Measurements from ENCODE around the gene RASAL1. TPM values are rescaled to one million over a fixed set of nuclear protein-coding genes. Genes with fewer than 3 reads are reported as not detected.

Gene RASAL1
- total RNA-seq, 4 donors from 2014 or later: 17.4 to 98.7 (median 56.6) TPM

GRCh38 chr12:113067987-113068935 is 67.3 kb downstream of the RASAL1 start:
- Histone ChIP-seq H3K36me3 (no peaks in the 10 kb centered on the region), H3K4me3 (no peak overlapping the region), H3K27me3 (peaks cover 0 to 41% (median 0%) of the 10 kb centered on the region in 4 donors), H3K4me1 (peaks cover 0 to 16% (median 0%) of the 10 kb centered on the region in 3 donors), H3K9me3 (no peaks in the 10 kb centered on the region), H3K27ac (no peak overlapping the region)
- 85 to 88% methylated on average over 9 to 10 of the region's 10 CpGs for WGBS, 2 donors
- intact Hi-C loops (cut with DNase I): no loop called here
- no peak for DNase-seq
- TF ChIP-seq CTCF (IDR thresholded peaks at IDR 0.05): no peak
- TF ChIP-seq POLR2A (IDR thresholded peaks at IDR 0.05): no peak

- 61 to 70% methylated on average over 2 to 8 of the region's 13 CpGs for WGBS, 2 donors
- no peak for TF ChIP-seq CTCF (IDR thresholded peaks at IDR 0.05)
- TF ChIP-seq POLR2A (IDR thresholded peaks at IDR 0.05): no peak
- no peak overlapping the region for H3K27ac ChIP-seq
- no peaks in the 10 kb centered on the region for H3K9me3 ChIP-seq
- peaks cover 0 to 52% (median 0%) of the 10 kb centered on the region in 4 donors for H3K27me3 ChIP-seq
- H3K36me3 ChIP-seq: no peaks in the 10 kb centered on the region
- no peak overlapping the region for H3K4me3 ChIP-seq
- no peak for DNase-seq
- intact Hi-C loops (cut with DNase I): no loop called here
- peaks cover 0 to 16% (median 0%) of the 10 kb centered on the region in 3 donors for H3K4me1 ChIP-seq
These were observed 68.7 kb downstream of the RASAL1 start for GRCh38 chr12:113066813-113067400.

- no peak for DNase-seq
These were observed 70.2 kb downstream of the RASAL1 start for GRCh38 chr12:113065126-113066007.

GRCh38 chr12:113064395-113065125 is 71.0 kb downstream of the RASAL1 start:
- WGBS, 2 donors: 53 to 55% methylated on average over 5 of the region's 5 CpGs
- H3K27ac ChIP-seq: no peak overlapping the region
- no peak for TF ChIP-seq POLR2A (IDR thresholded peaks at IDR 0.05)
- no peak for TF ChIP-seq CTCF (IDR thresholded peaks at IDR 0.05)
- no peak overlapping the region for H3K4me3 ChIP-seq
- H3K9me3 ChIP-seq: no peaks in the 10 kb centered on the region
- peaks cover 0 to 65% (median 0%) of the 10 kb centered on the region in 4 donors for H3K27me3 ChIP-seq
- no peaks in the 10 kb centered on the region for H3K4me1 ChIP-seq
- intact Hi-C loops (cut with DNase I): no loop called here
- DNase-seq: no peak
- no peaks in the 10 kb centered on the region for H3K36me3 ChIP-seq

More at GRCh38 chr12:113065126-113066007, 70.2 kb downstream of the RASAL1 start:
- WGBS, 2 donors: 28 to 50% methylated on average over 15 to 21 of the region's 31 CpGs
- H3K36me3 ChIP-seq: no peaks in the 10 kb centered on the region
- peaks cover 0 to 63% (median 0%) of the 10 kb centered on the region in 4 donors for H3K27me3 ChIP-seq
- H3K9me3 ChIP-seq: no peaks in the 10 kb centered on the region
- H3K4me1 ChIP-seq: peaks cover 0 to 1% (median 0%) of the 10 kb centered on the region in 3 donors
- TF ChIP-seq POLR2A (IDR thresholded peaks at IDR 0.05) (no peak), CTCF (IDR thresholded peaks at IDR 0.05) (no peak)
- H3K27ac ChIP-seq: no peak overlapping the region
- intact Hi-C loops (cut with DNase I): no loop called here
- no peak overlapping the region for H3K4me3 ChIP-seq

Measured in esophagus squamous epithelium (tissue), 5 donors.